Prostate gland (tissue), 2 donors: ENCODE measurements around the gene ACSM4. TPM values are rescaled to one million over a fixed set of nuclear protein-coding genes. Genes with fewer than 3 reads are reported as not detected.
"Not testable (repeated sequence)": the region's sequence is repeated elsewhere in the genome, so short reads cannot be mapped to it uniquely, and the experiment has no call there.

Experiments used
- DNase-seq: peaks from one replicate; pipeline ENCODE4 v3.0.0-alpha.2; 2019; ENCODE audit warnings: low spot score
- H3K27ac ChIP-seq, 2 donors: fragments of 200-600 bp; sonication (generic); 2 replicates each; pipeline ENCODE4 v1.5.1; 2017 to 2019
- H3K27me3 ChIP-seq: fragments of 200-600 bp; sonication (generic); replicated peaks from 2 replicates; pipeline ENCODE4 v1.5.1; 2019; ENCODE audit not compliant: insufficient read depth
- H3K36me3 ChIP-seq, 2 donors: fragments of 200-600 bp; sonication (generic); 1 replicate in 1 of 2; 2 replicates in 1 of 2; pipeline versions ENCODE4 v1.5.1 to v1.8.1; 2017 to 2019
- H3K4me1 ChIP-seq: fragments of 200-600 bp; sonication (generic); replicated peaks from 2 replicates; pipeline ENCODE4 v1.5.1; 2019
- H3K4me3 ChIP-seq, 2 donors: fragments of 200-600 bp; sonication (generic); 2 replicates each; pipeline ENCODE4 v1.5.1; 2017 to 2019
- H3K9me3 ChIP-seq: fragments of 200-600 bp; sonication (generic); 2 replicates; pipeline ENCODE4 v1.5.1; 2017
- POLR2A ChIP-seq: fragments of 450-650 bp; IDR thresholded peaks from one replicate; pipeline ENCODE4 v1.6.1; 2016; ENCODE audit warnings: antibody characterized with exemption, mild to moderate bottlenecking
- POLR2AphosphoS5 ChIP-seq: sonication (generic); formaldehyde crosslinking; IDR thresholded peaks from one replicate; pipeline ENCODE4 v1.6.1; 2017; ENCODE audit warnings: antibody characterized with exemption
- WGBS: methylation state at CpG from one replicate; pipeline ENCODE4 v1.1.5; 2018; 5-methylcytosine and 5-hydroxymethylcytosine counted together
- intact Hi-C: fragments of 100-400 bp; cut with DNase I; formaldehyde crosslinking; loops from one replicate; pipeline ENCODE4 v1.14.2; 2022
- total RNA-seq, 2 donors: library from RNA; depleted of rRNA; stranded (reverse); fragments of >200 nt; gene quantifications; one replicate each; pipeline ENCODE4 v1.1.0, GENCODE V29; 2016
- TF ChIP-seq, protein P1 (sequence below), 4 experiments: fragments of 200-600 bp in 2 of 4; fragments of 450-650 bp in 2 of 4; sonication (generic) in 2 of 4; IDR thresholded peaks; 1 replicate in 3 of 4; 2 replicates in 1 of 4; pipeline ENCODE4 v1.5.1; 2016 to 2019; ENCODE audit warnings: antibody characterized with exemption in 4 of 4, mild to moderate bottlenecking in 2 of 4, moderate library complexity in 2 of 4

Gene ACSM4
- total RNA-seq, 2 donors from 2014 or later, result 0.91 TPM; not detected in 1

DNA sequence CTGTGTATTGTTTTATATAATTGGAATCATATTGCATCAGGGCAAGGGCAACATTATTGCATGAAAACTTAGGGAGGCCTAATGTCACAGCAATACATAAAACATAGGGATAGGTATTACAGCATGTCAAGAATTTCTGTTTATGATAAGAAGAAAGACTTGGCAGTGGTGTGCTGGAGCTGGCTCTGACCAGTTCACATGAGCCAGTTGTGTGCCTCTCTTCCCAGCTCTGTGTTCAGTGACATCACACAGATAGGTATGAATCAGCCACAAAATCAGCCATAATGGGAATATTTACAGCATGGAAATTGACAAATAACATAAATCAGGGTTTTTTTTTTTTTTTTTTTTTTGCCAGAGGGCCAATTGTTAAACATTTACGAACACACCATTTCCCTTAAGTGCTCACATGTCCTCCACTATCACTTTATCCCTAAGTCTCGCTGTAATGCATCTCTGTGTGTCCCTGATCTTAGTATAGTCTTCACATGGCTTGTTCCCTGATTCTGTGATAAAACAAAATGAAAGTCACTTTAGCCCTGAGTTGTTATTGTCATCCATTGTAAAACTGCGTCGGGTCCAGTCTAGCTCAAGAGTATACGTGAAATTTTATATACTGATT, 31.9 kb upstream of the ACSM4 start:
- Histone ChIP-seq H3K4me1 (no peaks in the 10 kb centered on the region), H3K27ac (no peak overlapping the region), H3K4me3 (no peak overlapping the region), H3K9me3 (no peaks in the 10 kb centered on the region), H3K27me3 (no peaks in the 10 kb centered on the region), H3K36me3 (no peaks in the 10 kb centered on the region)
- WGBS, result 80% methylated on average over 5 of the region's 5 CpGs
- intact Hi-C loops, result no loop called here
- no peak for DNase-seq
- TF ChIP-seq POLR2AphosphoS5, result no peak
- TF ChIP-seq POLR2A, result no peak
- TF ChIP-seq, protein P1, sequence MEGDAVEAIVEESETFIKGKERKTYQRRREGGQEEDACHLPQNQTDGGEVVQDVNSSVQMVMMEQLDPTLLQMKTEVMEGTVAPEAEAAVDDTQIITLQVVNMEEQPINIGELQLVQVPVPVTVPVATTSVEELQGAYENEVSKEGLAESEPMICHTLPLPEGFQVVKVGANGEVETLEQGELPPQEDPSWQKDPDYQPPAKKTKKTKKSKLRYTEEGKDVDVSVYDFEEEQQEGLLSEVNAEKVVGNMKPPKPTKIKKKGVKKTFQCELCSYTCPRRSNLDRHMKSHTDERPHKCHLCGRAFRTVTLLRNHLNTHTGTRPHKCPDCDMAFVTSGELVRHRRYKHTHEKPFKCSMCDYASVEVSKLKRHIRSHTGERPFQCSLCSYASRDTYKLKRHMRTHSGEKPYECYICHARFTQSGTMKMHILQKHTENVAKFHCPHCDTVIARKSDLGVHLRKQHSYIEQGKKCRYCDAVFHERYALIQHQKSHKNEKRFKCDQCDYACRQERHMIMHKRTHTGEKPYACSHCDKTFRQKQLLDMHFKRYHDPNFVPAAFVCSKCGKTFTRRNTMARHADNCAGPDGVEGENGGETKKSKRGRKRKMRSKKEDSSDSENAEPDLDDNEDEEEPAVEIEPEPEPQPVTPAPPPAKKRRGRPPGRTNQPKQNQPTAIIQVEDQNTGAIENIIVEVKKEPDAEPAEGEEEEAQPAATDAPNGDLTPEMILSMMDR (IDR thresholded peaks at IDR 0.05), result no peak

DNA sequence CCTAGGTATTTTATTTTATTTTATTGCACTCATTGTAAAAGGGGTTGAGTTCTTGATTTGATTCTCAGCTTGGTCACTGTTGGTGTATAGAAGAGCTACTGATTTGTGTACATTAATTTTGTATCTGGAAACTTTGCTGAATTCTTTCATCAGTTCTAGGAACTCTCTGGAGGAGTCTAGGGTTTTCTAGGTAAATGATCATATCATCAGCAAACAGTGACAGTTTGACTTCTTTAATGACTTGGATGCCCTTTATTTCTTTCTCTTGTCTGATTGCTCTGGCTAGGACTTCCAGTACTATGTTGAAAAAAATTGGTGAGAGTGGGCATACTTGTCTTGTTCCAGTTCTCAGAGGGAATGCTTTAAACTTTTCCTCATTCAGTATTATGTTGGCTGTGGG, 28.4 kb upstream of the ACSM4 start:
- intact Hi-C loops, H3K27ac ChIP-seq, H3K4me3 ChIP-seq, H3K36me3 ChIP-seq, H3K27me3 ChIP-seq, H3K4me1 ChIP-seq, DNase-seq, H3K9me3 ChIP-seq: not testable (repeated sequence)

DNA sequence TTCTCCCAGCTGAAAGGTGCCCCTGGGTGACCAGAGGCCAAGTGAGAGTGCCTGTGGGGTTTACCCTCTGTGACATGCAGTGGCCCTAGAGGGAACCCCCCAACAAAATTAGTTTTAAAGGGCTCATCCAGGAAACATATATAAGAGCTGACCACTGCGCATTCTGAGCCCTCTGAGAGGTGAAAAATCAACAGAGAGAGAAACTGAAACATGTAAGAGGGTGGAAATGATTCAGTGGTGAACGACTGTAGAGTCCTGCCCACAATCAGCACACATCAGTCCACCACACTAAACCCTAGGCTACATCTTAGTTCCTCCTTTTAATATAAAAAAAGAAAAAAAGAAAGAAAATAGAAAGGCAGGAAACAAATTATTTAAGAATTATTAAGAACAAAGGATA, 21.0 kb upstream of the ACSM4 start:
- no peaks in the 10 kb centered on the region for H3K4me1 ChIP-seq
- no peaks in the 10 kb centered on the region for H3K9me3 ChIP-seq
- H3K4me3 ChIP-seq, result no peak overlapping the region
- H3K27me3 ChIP-seq, result no peaks in the 10 kb centered on the region
- no peak for DNase-seq
- no peak overlapping the region for H3K27ac ChIP-seq
- intact Hi-C loops, result no loop called here
- TF ChIP-seq, protein P1 (IDR thresholded peaks at IDR 0.05), result no peak
- WGBS, result 53% methylated on average over 2 of the region's 2 CpGs
- no peaks in the 10 kb centered on the region for H3K36me3 ChIP-seq

DNA sequence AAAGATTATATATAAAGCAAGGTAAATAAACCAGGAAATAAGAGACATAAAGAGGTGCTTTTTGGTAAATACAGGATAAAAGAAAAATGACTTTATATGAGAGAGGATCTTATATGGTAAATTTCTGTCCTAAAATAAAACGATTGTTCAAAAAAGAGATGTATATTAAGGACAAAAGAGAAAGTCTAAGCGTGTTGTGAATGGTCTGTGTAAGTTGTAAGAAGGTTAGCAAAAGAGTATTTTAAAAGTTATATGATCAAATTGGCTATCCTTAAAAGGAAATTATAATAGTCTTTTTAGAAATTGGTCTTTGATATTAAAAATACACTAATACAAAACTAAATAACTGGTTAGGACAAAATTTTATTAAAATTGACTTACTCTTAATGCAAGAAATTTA, 14.1 kb upstream of the ACSM4 start:
- WGBS, result 55% methylated on average over 2 of the region's 2 CpGs
- no peaks in the 10 kb centered on the region for H3K4me1 ChIP-seq

DNA sequence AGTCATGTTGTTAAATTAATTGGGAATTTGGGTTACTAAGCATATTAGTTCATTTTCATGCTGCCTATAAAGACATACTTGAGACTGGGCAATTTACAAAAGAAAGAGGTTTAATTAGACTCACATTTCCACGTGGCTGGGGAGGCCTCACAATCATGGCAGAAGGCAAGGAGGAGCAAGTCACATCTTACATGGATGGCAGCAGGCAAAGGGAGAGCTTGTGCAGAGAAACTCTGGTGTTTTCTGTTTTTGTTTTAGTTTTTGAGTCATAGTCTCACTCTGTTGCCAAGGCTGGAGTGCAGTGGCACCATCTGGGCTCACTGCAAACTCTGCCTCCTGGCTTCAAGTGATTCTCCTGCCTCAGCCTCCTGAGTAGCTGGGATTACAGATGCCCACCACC, 13.3 kb upstream of the ACSM4 start:
- H3K27me3 ChIP-seq, intact Hi-C loops, H3K36me3 ChIP-seq, H3K27ac ChIP-seq, H3K4me1 ChIP-seq, H3K4me3 ChIP-seq, H3K9me3 ChIP-seq, DNase-seq: not testable (repeated sequence)
- 47% methylated on average over 1 of the region's 1 CpG for WGBS

More for the DNA sequence above, 14.1 kb upstream of the ACSM4 start:
- no peaks in the 10 kb centered on the region for H3K9me3 ChIP-seq
- no peak overlapping the region for H3K27ac ChIP-seq
- H3K27me3 ChIP-seq, result no peaks in the 10 kb centered on the region
- TF ChIP-seq POLR2AphosphoS5 (no peak), POLR2A (no peak)
- TF ChIP-seq, protein P1 (IDR thresholded peaks at IDR 0.05), result no peak
- no peak for DNase-seq
- intact Hi-C loops, result no loop called here
- H3K36me3 ChIP-seq, result no peaks in the 10 kb centered on the region
- no peak overlapping the region for H3K4me3 ChIP-seq

DNA sequence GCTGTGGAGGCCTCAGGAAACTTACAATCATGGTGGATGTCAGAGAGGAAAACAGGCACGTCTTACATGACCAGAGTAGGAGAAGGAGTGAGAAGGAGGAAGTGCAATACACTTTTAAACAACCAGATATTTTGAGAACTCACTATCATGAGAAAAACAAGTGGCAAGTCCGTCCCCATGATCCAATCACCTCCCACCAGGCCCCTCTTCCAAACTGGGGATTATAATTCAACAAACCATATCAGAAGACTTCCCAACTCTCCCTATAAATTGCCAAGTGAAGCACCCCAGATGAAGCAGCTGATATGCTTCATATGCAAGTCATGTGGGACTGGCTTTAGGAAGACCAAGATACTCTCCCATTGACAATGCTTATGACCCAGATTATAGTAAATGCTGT, 11.6 kb upstream of the ACSM4 start:
- 77% methylated on average over 2 of the region's 2 CpGs for WGBS
- Histone ChIP-seq H3K27ac (no peak overlapping the region), H3K4me1 (no peaks in the 10 kb centered on the region), H3K4me3 (no peak overlapping the region), H3K27me3 (no peaks in the 10 kb centered on the region), H3K36me3 (no peaks in the 10 kb centered on the region), H3K9me3 (no peaks in the 10 kb centered on the region)
- intact Hi-C loops, result no loop called here
- no peak for DNase-seq
- TF ChIP-seq POLR2AphosphoS5, result no peak
- no peak for TF ChIP-seq POLR2A
- TF ChIP-seq, protein P1 (IDR thresholded peaks at IDR 0.05), result no peak
